ENCODE measurements around the gene TECPR1. TPM values are rescaled to one million over a fixed set of nuclear protein-coding genes. Genes with fewer than 3 reads are reported as not detected.

Gene TECPR1
- total RNA-seq, 1 donor from 2014 or later: 174 TPM

- Mint-ChIP-seq H3K27me3 (ENCODE audit: unreplicated experiment) (no peaks in the 10 kb centered on the region), H3K27ac (ENCODE audit: unreplicated experiment) (no peak overlapping the region), H3K36me3 (ENCODE audit: unreplicated experiment) (no peaks in the 10 kb centered on the region), H3K4me1 (ENCODE audit: low read depth, unreplicated experiment) (no peaks in the 10 kb centered on the region), H3K9me3 (ENCODE audit: unreplicated experiment) (peaks cover 5% of the 10 kb centered on the region), H3K4me3 (ENCODE audit: unreplicated experiment) (no peak overlapping the region)
- TF ChIP-seq CTCF (IDR thresholded peaks at IDR 0.05; ENCODE audit: partially characterized antibody, unreplicated experiment): no peak
- no peak for DNase-seq
Observed at GRCh38 chr7:98232799-98233198, 19.2 kb downstream of the TECPR1 start.

GRCh38 chr7:98232263-98232585, 19.8 kb downstream of the TECPR1 start:
- Mint-ChIP-seq H3K4me1 (ENCODE audit: low read depth, unreplicated experiment) (no peaks in the 10 kb centered on the region), H3K27ac (ENCODE audit: unreplicated experiment) (no peak overlapping the region), H3K4me3 (ENCODE audit: unreplicated experiment) (no peak overlapping the region), H3K36me3 (ENCODE audit: unreplicated experiment) (no peaks in the 10 kb centered on the region), H3K27me3 (ENCODE audit: unreplicated experiment) (no peaks in the 10 kb centered on the region), H3K9me3 (ENCODE audit: unreplicated experiment) (peaks cover 5% of the 10 kb centered on the region)
- no peak for DNase-seq
- no peak for TF ChIP-seq CTCF (IDR thresholded peaks at IDR 0.05; ENCODE audit: partially characterized antibody, unreplicated experiment)

- H3K27ac Mint-ChIP-seq (ENCODE audit: unreplicated experiment): no peak overlapping the region
- no peak for DNase-seq
- no peak overlapping the region for H3K4me3 Mint-ChIP-seq (ENCODE audit: unreplicated experiment)
- H3K9me3 Mint-ChIP-seq (ENCODE audit: unreplicated experiment): peaks cover 5% of the 10 kb centered on the region
- no peaks in the 10 kb centered on the region for H3K27me3 Mint-ChIP-seq (ENCODE audit: unreplicated experiment)
- TF ChIP-seq CTCF (IDR thresholded peaks at IDR 0.05; ENCODE audit: partially characterized antibody, unreplicated experiment): no peak
- H3K4me1 Mint-ChIP-seq (ENCODE audit: low read depth, unreplicated experiment): no peaks in the 10 kb centered on the region
- no peaks in the 10 kb centered on the region for H3K36me3 Mint-ChIP-seq (ENCODE audit: unreplicated experiment)
Observed at GRCh38 chr7:98231493-98232262, 20.4 kb downstream of the TECPR1 start.

- peaks cover 4% of the 10 kb centered on the region for H3K27me3 Mint-ChIP-seq (ENCODE audit: unreplicated experiment)
- peaks cover 5% of the 10 kb centered on the region for H3K9me3 Mint-ChIP-seq (ENCODE audit: unreplicated experiment)
- no peaks in the 10 kb centered on the region for H3K36me3 Mint-ChIP-seq (ENCODE audit: unreplicated experiment)
- DNase-seq: no peak
- TF ChIP-seq CTCF (IDR thresholded peaks at IDR 0.05; ENCODE audit: partially characterized antibody, unreplicated experiment): no peak
- no peaks in the 10 kb centered on the region for H3K4me1 Mint-ChIP-seq (ENCODE audit: low read depth, unreplicated experiment)
- H3K4me3 Mint-ChIP-seq (ENCODE audit: unreplicated experiment): no peak overlapping the region
- H3K27ac Mint-ChIP-seq (ENCODE audit: unreplicated experiment): no peak overlapping the region
Observed at GRCh38 chr7:98230746-98231471, 21.1 kb downstream of the TECPR1 start.

Measured in glutamatergic neuron (in vitro differentiated cells).